Small intestine (tissue), 7 donors: Measurements from ENCODE around the gene RIPK4. TPM values are rescaled to one million over a fixed set of nuclear protein-coding genes. Genes with fewer than 3 reads are reported as not detected.

Source experiments
- DNase-seq, 2 donors: peaks; one replicate each; pipeline versions ENCODE4 v3.0.0 to v3.0.0-alpha.2; 2013
- FAIRE-seq: peaks from 2 replicates; lab custom pipeline; 2012; peaks lifted over from hg19 to GRCh38; lab: Jason Lieb, UNC
- H3K27ac ChIP-seq, 3 donors: one replicate each; pipeline ENCODE4 v1.5.1; 2013; ENCODE audit warnings: low read length in 2 of 3, mild to moderate bottlenecking in 2 of 3, control low read depth in 1 of 3, inconsistent platforms in 1 of 3, low read depth in 1 of 3, moderate library complexity in 1 of 3
- H3K27me3 ChIP-seq, 3 donors: one replicate each; pipeline ENCODE4 v1.6.1; 2013; ENCODE audit warnings: low read length in 3 of 3, inconsistent platforms in 1 of 3; ENCODE audit not compliant: control insufficient read depth in 3 of 3, insufficient read depth in 3 of 3
- H3K36me3 ChIP-seq, 3 donors: one replicate each; pipeline ENCODE4 v1.6.1; 2013; ENCODE audit warnings: low read length in 3 of 3, inconsistent platforms in 1 of 3, low read depth in 1 of 3, mild to moderate bottlenecking in 1 of 3, moderate library complexity in 1 of 3; ENCODE audit not compliant: control insufficient read depth in 3 of 3, insufficient read depth in 2 of 3
- H3K4me1 ChIP-seq, 3 donors: one replicate each; pipeline ENCODE4 v1.6.1; 2013; ENCODE audit warnings: low read length in 2 of 3, inconsistent platforms in 1 of 3, low read depth in 1 of 3, mild to moderate bottlenecking in 1 of 3, moderate library complexity in 1 of 3; ENCODE audit not compliant: control insufficient read depth in 3 of 3, insufficient read depth in 2 of 3
- H3K4me3 ChIP-seq, 3 donors: one replicate each; pipeline ENCODE4 v1.5.1; 2013; ENCODE audit warnings: low read length in 3 of 3, control low read depth in 1 of 3, inconsistent platforms in 1 of 3, low read depth in 1 of 3, mild to moderate bottlenecking in 1 of 3, moderate library complexity in 1 of 3
- H3K9me3 ChIP-seq, 2 donors: one replicate each; pipeline ENCODE4 v1.6.1; 2013; ENCODE audit warnings: low read depth in 1 of 2, low read length in 1 of 2; ENCODE audit not compliant: control insufficient read depth in 2 of 2, insufficient read depth in 1 of 2
- WGBS, 3 donors: extraction: QIAGEN DNeasy Blood & Tissue Kit; methylation state at CpG; one replicate each; pipeline ENCODE4 v1.1.7; 2013; 5-methylcytosine and 5-hydroxymethylcytosine counted together
- polyA plus RNA-seq, 4 donors: library from polyadenylated mRNA; stranded (reverse) in 3 of 4; unstranded in 1 of 4; fragments of 200-250 nt in 3 of 4; fragments of 120-200 nt in 1 of 4; gene quantifications; one replicate each; pipeline versions ENCODE4 v1.2.1 to v1.2.3, GENCODE V29; 2013
- donor health status: healthy with polysubstance abuse.
- donor health status: control.
- donor health status: control.
- donor health status: Bipolar disorder and iron deficiency.
- donor health status: healthy.

The RIPK4 gene
- polyA plus RNA-seq, 4 donors, result 9.7 to 28.4 (median 20.5) TPM

DNA sequence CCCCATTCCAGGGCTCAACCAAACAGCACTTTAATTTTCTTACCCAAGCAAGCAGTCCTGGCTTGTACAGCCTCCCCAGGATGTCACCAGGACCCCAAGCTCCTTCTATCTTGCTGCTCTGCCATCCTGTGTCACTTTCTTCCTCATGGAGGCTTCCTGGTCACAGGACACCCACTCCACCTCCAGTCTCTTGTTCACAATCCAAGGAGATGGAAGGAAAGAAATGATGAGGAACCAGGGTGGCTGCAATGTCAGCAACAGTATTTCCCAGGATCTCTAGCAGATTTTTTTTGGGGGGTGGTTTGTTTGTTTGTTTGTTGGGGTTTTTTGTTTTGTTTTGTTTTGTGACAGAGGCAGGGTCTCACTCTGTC is 58.9 kb downstream of the RIPK4 start:
- H3K4me3 ChIP-seq, result no peak overlapping the region
- DNase-seq (no peak), FAIRE-seq (no peak)
- H3K27ac ChIP-seq, result peak overlapping the region; percentile 83 to 87 (median 87)
- peaks cover 0 to 2% (median 0%) of the 10 kb centered on the region in 3 donors for H3K27me3 ChIP-seq
- peaks cover 0 to 2% (median 0%) of the 10 kb centered on the region in 3 donors for H3K36me3 ChIP-seq
- peaks cover 0 to 78% (median 14%) of the 10 kb centered on the region in 3 donors for H3K4me1 ChIP-seq
- peaks cover 0 to 10% of the 10 kb centered on the region in 2 donors for H3K9me3 ChIP-seq

DNA sequence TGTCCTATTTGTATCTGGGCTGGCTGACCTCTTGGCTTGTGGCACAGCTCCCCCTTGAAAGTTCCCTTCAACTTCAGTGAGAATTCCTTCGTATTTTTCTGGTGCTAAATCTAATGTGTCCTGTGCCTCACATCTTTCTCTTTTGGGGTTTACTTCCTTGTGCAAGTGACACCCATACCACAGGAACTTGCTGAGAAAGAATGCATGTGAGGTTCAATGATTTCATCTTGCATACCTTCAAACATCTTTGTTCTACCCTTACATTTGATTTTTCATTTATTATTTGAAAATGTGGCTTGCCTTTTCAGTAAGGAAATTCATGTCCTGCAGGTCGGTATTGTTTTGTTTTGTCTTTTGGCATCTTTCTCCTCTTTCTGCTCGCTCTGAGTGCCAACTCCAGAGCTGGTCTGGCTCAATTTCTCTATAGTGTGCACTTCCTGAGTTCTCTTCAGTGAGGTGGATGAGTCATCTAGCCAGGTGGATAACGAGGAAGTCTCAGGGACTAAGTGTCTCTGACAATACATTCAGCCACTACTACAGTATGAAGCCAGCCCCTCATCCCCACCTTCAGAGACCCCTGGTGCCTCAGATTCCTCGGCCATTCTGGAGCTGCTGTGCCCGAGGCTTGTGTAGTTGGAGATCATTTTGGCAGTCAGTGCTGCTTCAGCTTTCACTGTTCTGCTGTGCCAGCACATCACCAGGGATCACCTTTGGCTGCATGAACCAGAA is 59.5 kb downstream of the RIPK4 start:
- Histone ChIP-seq H3K4me1 (peaks cover 0 to 78% (median 12%) of the 10 kb centered on the region in 3 donors), H3K27me3 (no peaks in the 10 kb centered on the region), H3K36me3 (peaks cover 0 to 2% (median 0%) of the 10 kb centered on the region in 3 donors), H3K9me3 (peaks cover 0 to 10% of the 10 kb centered on the region in 2 donors), H3K4me3 (no peak overlapping the region), H3K27ac (peak overlapping the region; percentile 83 to 87 (median 87))
- DNase-seq (peak; percentile 65 to 90), FAIRE-seq (no peak)
- WGBS, 3 donors, result 12 to 36% (median 28%) methylated on average over 6 of the region's 6 CpGs

GRCh38 chr21:41706678-41707077 is 60.2 kb downstream of the RIPK4 start:
- FAIRE-seq, result no peak
- peak; percentile 97 to 100 for DNase-seq
- no peak overlapping the region for H3K4me3 ChIP-seq
- 10 to 28% (median 13%) methylated on average over 3 of the region's 3 CpGs for WGBS, 3 donors
- H3K27ac ChIP-seq, result peak overlapping the region; percentile 8 to 96 (median 83)
- H3K4me1 ChIP-seq, result peaks cover 0 to 75% (median 11%) of the 10 kb centered on the region in 3 donors
- H3K27me3 ChIP-seq, result no peaks in the 10 kb centered on the region
- H3K36me3 ChIP-seq, result peaks cover 0 to 2% (median 0%) of the 10 kb centered on the region in 3 donors
- peaks cover 0 to 10% of the 10 kb centered on the region in 2 donors for H3K9me3 ChIP-seq

DNA sequence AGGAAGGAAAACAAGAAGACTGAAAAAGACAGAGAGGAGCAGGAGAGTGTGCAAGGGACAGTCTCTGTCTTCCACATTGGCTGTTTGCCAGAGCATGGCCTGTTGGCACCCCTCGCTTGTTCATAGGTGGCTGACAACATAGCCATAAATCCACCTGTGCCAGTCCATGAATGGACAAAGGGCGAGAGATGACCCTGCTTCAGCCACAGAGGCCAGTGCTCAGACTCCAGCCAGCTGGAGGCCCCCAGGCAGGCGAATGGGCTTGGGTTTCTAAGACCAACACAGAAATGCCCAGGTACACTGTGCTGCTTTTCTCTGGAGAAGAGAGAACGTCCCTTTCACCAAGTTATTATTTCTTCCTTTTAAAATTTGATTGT is 60.6 kb downstream of the RIPK4 start:
- DNase-seq, result peak in 1 of 2 donors; percentile 83
- Histone ChIP-seq H3K27ac (peak overlapping the region; percentile 79 to 96 (median 80)), H3K27me3 (no peaks in the 10 kb centered on the region), H3K4me3 (no peak overlapping the region), H3K4me1 (peaks cover 0 to 71% (median 13%) of the 10 kb centered on the region in 3 donors), H3K9me3 (peaks cover 0 to 10% of the 10 kb centered on the region in 2 donors), H3K36me3 (peaks cover 0 to 2% (median 0%) of the 10 kb centered on the region in 3 donors)
- FAIRE-seq, result no peak
- WGBS, 3 donors, result 18 to 53% (median 38%) methylated on average over 4 of the region's 4 CpGs

DNA sequence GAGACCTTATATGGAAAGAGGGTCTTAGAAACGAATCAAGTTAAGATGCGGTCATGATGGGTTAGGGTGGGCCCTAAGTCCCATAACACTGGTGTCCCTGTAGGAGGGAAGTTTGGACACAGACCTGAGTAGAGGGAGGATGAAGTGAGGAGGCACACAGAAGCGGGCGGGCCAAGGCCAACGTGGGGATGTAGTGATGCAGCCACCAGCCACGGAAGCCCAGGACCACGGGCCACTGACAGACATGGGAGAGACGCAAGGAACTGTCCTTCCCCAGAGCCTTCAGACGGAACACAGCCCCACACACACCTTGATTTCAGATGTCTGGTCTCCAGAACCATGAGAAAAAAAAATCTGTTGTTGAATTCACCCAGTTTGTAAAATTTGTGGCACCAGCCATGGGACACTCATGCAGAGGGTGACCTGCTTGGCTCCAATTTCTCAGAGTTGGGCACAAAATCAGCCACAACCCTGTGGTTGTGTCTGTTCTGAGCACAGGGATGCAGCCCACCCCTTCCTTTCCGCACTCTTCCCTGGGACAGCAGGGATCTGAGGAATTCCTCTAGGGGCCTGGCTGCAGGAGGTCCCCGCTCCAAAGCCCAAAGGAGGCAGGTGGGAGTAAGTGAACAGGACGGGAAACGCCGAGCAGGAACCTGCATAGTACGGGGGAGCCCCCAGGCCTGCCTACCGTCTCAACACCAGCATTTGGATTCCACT is 61.1 kb downstream of the RIPK4 start:
- Histone ChIP-seq H3K36me3 (peaks cover 0 to 2% (median 0%) of the 10 kb centered on the region in 3 donors), H3K4me3 (no peak overlapping the region), H3K27ac (peak overlapping the region; percentile 79 to 96 (median 80)), H3K9me3 (peaks cover 0 to 10% of the 10 kb centered on the region in 2 donors), H3K27me3 (no peaks in the 10 kb centered on the region), H3K4me1 (peaks cover 0 to 65% (median 8%) of the 10 kb centered on the region in 3 donors)
- no peak for DNase-seq
- WGBS, 3 donors, result 88% methylated on average over 16 of the region's 16 CpGs
- FAIRE-seq, result no peak

DNA sequence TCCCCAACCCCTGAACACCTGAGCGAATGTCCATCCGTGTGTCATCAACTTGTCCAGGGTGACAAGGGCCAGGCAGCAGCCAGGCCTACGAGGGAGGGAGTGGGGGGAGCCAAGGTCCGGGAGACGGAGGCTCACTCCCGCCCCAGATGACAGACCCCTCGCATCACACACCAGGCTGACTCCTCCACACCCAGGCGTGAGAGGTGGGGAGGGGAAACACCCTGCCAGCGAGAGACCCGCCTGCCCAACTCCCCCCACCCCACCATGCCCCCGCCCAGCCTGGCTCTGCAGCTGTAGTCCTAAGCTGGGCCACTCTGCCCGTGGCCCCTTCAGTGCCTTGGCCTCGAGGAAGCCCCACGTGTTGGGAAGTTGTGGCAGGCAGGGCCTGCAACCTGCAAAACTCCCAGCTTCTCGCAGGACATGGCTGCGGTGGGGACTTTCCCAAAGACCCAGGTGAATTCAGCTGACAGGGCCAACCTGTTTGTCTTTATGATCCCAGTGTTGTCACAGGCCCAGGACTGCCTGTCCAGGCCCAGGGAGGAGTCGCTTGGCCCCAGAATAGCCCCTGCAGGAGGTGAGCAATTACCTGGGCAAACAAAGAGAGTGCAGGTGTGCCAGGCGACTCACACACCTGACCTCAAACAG is 62.9 kb downstream of the RIPK4 start:
- H3K27me3 ChIP-seq, result no peaks in the 10 kb centered on the region
- FAIRE-seq (no peak), DNase-seq (peak; percentile 83 to 87)
- WGBS, 3 donors, result 47 to 67% (median 55%) methylated on average over 15 to 18 of the region's 18 CpGs
- H3K36me3 ChIP-seq, result peaks cover 0 to 2% (median 0%) of the 10 kb centered on the region in 3 donors
- H3K9me3 ChIP-seq, result peaks cover 0 to 10% of the 10 kb centered on the region in 2 donors
- H3K4me3 ChIP-seq, result no peak overlapping the region
- H3K4me1 ChIP-seq, result peaks cover 0 to 58% (median 8%) of the 10 kb centered on the region in 3 donors
- peak overlapping the region; percentile 3 to 63 (median 24) for H3K27ac ChIP-seq

DNA sequence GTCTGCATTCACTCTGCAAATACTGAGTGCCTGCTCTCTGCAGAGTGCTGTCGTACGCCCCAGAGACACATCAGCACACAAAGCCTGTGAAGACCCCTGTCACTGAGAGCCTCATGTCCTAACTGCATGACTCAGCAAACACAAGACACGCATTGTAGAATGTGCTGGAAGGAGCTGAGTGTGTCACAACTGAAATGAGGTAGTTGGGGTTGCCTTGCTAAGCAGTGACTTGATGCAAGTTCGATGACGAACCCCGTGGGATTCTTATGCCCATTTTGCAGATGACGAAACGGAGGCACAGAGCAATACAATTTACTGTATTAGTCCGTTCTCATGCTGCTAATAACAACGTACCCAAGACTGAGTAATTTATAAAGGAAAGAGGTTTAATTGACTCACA is 65.1 kb downstream of the RIPK4 start:
- Histone ChIP-seq H3K27me3 (no peaks in the 10 kb centered on the region), H3K27ac (no peak overlapping the region), H3K4me1 (peaks cover 0 to 44% (median 8%) of the 10 kb centered on the region in 3 donors), H3K9me3 (no peaks in the 10 kb centered on the region), H3K36me3 (peaks cover 0 to 2% (median 0%) of the 10 kb centered on the region in 3 donors), H3K4me3 (no peak overlapping the region)
- DNase-seq, result no peak
- 81 to 87% (median 85%) methylated on average over 10 of the region's 10 CpGs for WGBS, 3 donors
- FAIRE-seq, result no peak

DNA sequence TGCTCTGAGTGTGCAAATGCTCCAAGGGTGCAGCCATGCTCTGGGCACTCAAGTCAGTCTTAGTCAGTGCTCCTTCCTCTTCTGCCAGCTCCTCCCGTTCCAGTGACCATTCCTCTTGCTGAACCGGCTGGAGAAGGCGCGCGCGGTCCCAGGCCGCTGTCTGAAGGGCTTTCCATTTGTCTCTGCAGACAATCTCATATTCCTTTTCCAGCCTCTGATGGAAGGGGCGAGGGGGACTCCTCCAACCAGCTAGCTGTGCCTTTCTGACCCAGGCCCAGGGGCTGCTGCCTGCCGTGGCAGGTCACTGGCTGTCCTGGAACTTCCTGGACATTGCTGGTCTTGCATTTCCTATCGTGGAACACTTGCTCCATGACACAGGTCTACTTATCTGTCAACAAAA is 67.5 kb downstream of the RIPK4 start:
- DNase-seq (no peak), FAIRE-seq (no peak)
- Histone ChIP-seq H3K27ac (no peak overlapping the region), H3K36me3 (no peaks in the 10 kb centered on the region), H3K4me3 (no peak overlapping the region), H3K27me3 (peaks cover 0 to 2% (median 0%) of the 10 kb centered on the region in 3 donors), H3K9me3 (no peaks in the 10 kb centered on the region), H3K4me1 (peaks cover 0 to 22% (median 5%) of the 10 kb centered on the region in 3 donors)
- 75 to 93% (median 84%) methylated on average over 10 of the region's 10 CpGs for WGBS, 3 donors
